PFSK-1 (cell line): Measurements from ENCODE around the gene SCO1.

Experiments used
- FOXP2 ChIP-seq: optimal IDR thresholded peaks from 2 replicates; pipeline ENCODE3; 2011; ENCODE audit warnings: borderline replicate concordance, control low read depth, inconsistent platforms; ENCODE audit not compliant: insufficient read depth; ENCODE audit errors: extremely low read length, extremely low read depth
- POLR2AphosphoS5 ChIP-seq: IDR thresholded peaks from 2 replicates; pipeline ENCODE4 v1.6.1; 2012; ENCODE audit warnings: low read depth, mild to moderate bottlenecking, control low read depth, low read length, moderate library complexity
- REST ChIP-seq, 2 experiments: IDR thresholded peaks; 2 replicates each; pipeline versions ENCODE4 v1.6.1 to v1.8.0; 2011 to 2012; ENCODE audit warnings: low read depth in 2 of 2, low read length in 2 of 2, control low read depth in 1 of 2, inconsistent platforms in 1 of 2, mild to moderate bottlenecking in 1 of 2, moderate library complexity in 1 of 2; ENCODE audit not compliant: insufficient read depth in 1 of 2
- SIN3A ChIP-seq: IDR thresholded peaks from 2 replicates; pipeline ENCODE4 v1.6.1; 2012; ENCODE audit warnings: mild to moderate bottlenecking, low read length, moderate library complexity, borderline replicate concordance; ENCODE audit not compliant: insufficient read depth
- TAF1 ChIP-seq: IDR thresholded peaks from 2 replicates; pipeline ENCODE4 v1.6.1; 2012; ENCODE audit warnings: low read length, control low read depth, borderline replicate concordance; ENCODE audit not compliant: insufficient read depth

SCO1 gene

GRCh38 chr17:10726196-10726595, 28.9 kb upstream of the SCO1 start:
- no peak for TF ChIP-seq POLR2AphosphoS5
- TF ChIP-seq SIN3A = no peak

GRCh38 chr17:10725262-10725661, 27.9 kb upstream of the SCO1 start:
- TF ChIP-seq TAF1 = no peak
- TF ChIP-seq SIN3A = no peak
- no peak for TF ChIP-seq POLR2AphosphoS5
- no peak for TF ChIP-seq FOXP2

DNA sequence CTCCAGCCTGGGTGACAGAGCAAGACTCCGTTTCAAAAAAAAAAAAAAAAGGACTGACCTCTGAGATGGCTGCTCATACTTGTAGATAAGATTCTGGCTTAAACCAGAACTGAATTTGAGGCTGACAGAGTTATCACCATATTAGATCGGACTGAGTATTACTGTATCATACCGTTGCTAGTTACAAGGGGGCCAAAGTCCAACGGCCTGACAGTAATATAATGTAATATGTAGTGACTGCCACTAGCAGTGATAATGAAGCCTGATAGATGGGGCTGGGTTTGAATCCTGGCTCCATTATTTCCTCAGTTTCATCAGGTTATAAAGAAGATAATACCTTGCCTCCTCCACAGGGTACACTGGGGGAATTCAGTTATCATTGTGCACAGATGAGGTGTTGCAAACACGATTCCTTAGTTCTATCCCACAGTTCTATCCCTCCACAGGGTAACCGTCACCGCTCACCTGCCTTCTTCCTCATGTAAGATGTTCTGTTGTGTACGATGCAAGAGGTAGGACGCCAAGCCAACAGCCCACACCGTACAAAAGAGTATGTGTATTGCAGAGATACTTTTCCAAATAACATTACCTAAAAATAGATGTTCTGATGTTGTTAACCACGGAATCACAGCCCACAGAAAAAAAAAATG, 27.3 kb upstream of the SCO1 start:
- TF ChIP-seq SIN3A = no peak
- no peak for TF ChIP-seq REST (IDR thresholded peaks at IDR 0.05; ENCODE audit: insufficient read depth in 1 of 2, low read depth in 2 of 2, low read length in 2 of 2)
- no peak for TF ChIP-seq TAF1
- TF ChIP-seq FOXP2 = no peak
- no peak for TF ChIP-seq POLR2AphosphoS5

DNA sequence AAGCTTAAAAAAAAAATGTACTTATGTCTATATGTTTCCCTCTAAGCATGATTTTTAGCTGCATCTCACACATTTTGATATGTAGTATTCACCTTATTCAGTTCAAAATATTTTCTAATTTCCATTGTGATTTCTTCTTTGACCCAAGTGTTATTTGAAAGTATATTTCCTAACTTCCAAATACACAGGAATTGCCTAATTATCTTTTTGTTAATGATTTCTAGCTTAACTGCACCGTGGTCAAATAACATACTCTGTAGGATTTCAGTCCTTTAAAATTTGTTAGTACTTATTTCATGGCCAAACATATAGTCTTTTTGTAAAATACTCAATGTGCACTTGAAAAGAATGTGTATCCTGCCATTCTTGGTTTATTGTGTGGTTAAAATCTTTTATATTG, 21.2 kb upstream of the SCO1 start:
- TF ChIP-seq REST (IDR thresholded peaks at IDR 0.05; ENCODE audit: insufficient read depth in 1 of 2, low read depth in 2 of 2, low read length in 2 of 2) (no peak), FOXP2 (no peak), SIN3A (no peak), TAF1 (no peak), POLR2AphosphoS5 (no peak)

DNA sequence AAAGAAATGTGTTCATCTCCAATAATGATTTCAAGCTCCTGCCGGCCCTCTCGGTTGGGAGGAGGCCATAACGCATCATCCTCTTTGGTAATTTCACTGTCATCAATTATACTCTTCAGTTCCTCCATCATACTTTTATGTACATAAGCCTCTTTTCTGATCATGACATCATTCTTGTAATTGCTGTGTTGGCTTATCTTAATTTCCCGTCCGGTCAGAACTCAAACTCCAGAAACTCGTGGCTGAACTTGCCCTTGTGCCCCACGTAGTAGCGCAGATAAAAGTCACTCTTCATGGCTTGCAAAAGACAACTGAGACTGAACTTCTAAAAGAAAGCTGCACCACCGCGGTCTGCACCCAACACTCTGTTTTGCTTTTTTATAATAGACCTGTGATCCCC, 18.9 kb upstream of the SCO1 start:
- TF ChIP-seq FOXP2 (no peak), SIN3A (no peak), REST (IDR thresholded peaks at IDR 0.05; ENCODE audit: insufficient read depth in 1 of 2, low read depth in 2 of 2, low read length in 2 of 2) (no peak), POLR2AphosphoS5 (no peak), TAF1 (no peak)

DNA sequence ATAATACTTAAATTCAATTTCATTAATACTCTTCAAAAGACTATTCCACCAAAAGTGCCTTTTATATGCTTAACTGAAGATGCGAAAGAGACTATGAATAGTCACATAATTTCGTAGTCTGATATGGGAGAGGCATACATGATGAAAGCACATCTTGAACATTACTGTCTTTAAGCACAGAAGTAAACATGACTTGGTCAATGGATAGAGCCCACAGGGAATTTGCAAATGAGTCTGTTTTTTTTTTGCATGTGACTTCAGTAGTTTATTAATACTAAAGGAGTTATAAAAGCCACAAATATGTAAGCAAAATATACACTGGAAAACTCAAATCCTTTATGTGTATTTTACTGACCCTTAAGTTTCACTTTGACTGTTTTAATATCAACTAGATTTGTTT, 16.0 kb upstream of the SCO1 start:
- TF ChIP-seq TAF1 (no peak), SIN3A (no peak), REST (IDR thresholded peaks at IDR 0.05; ENCODE audit: insufficient read depth in 1 of 2, low read depth in 2 of 2, low read length in 2 of 2) (no peak), FOXP2 (no peak), POLR2AphosphoS5 (no peak)
